GM12873 (cell line): Measurements from ENCODE around the gene CACNA1C.

ENCODE experiments used
- TF ChIP-seq, protein P1 (sequence below): IDR thresholded peaks from 2 replicates; pipeline ENCODE4 v1.5.1; 2012; ENCODE audit warnings: low read depth, mild to moderate bottlenecking, moderate library complexity, low read length, control low read depth; ENCODE audit not compliant: insufficient read depth; ENCODE audit errors: missing control alignments

CACNA1C gene

DNA sequence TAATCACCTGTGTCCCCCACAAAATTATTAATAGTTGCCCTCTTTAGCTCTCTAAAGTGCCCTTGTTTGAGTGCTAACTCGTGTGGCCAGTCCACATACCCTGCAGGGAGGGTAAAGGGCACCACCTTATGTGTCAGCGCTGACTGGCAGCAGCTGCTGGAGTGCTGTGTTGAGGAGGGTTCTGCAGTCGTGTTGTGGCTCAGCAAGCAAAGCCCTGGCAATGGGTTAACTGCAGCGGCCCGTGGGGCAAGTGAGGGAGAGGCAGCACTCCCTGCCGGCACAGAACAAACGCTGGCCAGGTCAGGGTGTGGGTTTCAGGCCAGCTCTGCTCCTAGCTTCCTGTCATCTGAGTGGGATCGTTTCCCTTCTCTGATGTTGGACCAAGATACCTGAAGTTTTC lies 369.8 kb downstream of the CACNA1C start:
- TF ChIP-seq, protein P1, sequence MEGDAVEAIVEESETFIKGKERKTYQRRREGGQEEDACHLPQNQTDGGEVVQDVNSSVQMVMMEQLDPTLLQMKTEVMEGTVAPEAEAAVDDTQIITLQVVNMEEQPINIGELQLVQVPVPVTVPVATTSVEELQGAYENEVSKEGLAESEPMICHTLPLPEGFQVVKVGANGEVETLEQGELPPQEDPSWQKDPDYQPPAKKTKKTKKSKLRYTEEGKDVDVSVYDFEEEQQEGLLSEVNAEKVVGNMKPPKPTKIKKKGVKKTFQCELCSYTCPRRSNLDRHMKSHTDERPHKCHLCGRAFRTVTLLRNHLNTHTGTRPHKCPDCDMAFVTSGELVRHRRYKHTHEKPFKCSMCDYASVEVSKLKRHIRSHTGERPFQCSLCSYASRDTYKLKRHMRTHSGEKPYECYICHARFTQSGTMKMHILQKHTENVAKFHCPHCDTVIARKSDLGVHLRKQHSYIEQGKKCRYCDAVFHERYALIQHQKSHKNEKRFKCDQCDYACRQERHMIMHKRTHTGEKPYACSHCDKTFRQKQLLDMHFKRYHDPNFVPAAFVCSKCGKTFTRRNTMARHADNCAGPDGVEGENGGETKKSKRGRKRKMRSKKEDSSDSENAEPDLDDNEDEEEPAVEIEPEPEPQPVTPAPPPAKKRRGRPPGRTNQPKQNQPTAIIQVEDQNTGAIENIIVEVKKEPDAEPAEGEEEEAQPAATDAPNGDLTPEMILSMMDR, result no peak

DNA sequence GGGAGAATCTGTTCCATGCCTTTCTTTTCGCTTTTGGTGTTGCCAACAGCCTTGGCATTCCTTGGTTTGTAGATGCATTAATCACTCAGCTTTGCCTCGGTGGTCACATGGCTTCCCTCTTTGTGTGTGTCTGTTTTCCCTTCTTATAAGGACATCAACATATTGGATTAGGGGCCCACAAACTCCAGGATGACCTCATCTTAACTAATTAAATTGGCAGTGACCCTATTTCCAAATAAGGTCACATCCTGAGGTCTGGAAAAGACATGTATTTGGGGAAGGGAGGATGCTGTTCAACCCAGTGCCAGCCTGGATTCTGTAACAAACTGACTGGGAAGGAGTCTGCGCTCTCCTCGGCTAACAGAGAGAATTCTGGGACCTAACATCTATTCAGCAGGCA lies 376.2 kb downstream of the CACNA1C start:
- TF ChIP-seq, protein P1, result no peak

DNA sequence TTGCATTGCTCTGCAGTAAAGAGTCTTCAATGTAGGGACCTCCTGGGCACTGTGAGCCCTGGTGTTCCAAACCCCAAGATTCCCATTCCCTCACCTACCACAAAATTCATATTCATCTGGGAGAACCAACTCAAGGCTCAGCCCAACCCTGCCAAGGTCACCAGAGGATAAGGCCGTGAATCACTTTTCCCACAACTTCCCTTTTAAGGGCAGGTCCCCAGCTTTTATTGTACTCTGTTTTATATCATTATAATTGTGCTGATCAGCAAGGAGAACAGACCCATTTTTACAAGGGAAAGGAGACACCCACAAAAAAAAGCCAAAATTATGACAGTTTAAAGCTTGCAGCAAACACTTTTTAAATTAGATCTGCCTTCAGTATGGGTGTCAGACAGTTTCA lies 379.0 kb downstream of the CACNA1C start:
- TF ChIP-seq, protein P1, result no peak

DNA sequence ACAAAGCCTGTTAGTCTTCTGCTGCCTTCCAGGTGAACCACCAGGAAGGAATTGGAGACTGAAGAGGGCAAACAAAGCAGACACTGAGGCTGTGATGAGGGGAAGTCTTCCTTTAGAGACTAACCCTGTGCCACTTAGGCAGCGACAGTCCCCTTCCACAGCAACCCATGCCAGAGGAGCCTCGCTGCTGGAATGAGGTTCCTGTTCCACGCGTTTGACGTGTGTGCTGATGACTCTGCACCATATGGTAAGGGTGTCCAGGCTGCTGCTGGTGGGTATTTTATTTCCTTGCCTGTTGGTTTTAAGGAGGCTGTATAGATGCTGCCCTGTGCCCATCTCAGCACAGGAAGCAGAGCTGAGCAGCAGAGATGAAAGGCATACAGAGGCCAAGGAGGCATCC lies 380.1 kb downstream of the CACNA1C start:
- TF ChIP-seq, protein P1, result no peak

DNA sequence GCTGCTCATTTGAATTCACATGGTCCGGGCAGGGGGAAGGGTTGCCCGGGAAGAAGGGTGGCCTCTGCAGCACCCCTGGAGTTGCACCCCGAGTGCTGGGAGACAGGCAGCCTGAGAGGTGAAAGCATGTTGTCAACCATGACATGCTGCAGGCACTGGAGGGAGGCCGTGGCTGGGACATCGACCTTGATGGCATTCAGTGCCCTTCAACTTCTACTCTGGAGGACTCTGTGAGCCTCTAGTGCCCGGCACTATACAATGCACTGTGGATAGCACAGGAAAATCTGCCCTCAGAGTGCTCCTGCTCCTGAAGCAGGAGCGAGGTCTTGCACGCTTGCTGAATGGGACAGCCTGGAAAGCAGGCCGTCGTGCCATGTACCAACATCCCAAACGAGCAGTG lies 382.7 kb downstream of the CACNA1C start:
- TF ChIP-seq, protein P1, result no peak

DNA sequence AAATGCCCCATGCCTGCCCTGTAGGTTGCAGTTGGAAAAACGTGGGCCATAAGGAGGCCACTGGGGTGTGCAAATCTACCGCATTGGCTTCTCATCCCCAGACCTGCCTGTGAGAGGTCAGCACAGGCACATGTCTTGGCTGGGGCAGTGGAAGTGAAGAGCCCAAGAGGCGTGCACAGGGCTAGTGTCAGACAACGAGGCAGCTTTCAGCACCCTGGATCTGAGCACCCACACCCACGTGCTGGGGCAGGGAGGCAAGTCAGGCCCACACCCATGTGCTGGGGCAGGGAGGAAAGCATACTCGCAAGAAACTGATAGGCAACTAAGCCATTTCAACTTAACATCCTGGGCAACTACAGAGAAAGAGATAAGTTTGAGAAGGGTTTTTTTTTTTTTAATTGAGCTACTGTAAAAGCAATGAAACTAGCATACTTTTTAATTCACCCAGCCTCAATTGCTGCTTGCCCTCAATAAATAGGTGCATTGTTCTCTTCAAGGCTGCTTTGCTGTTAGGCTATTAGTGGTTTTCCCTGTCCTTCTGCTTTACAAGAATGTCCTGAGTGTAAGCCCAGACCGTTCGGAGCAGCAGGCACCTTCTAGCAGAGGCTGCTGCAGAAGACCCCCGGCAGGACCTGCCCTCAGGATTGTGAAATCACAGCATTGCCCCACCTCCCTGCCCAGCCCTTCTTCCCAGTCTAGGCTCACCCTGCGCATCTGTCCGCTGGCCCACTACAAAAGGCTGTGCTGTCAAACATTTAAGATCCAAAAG lies 386.7 kb downstream of the CACNA1C start:
- TF ChIP-seq, protein P1, result no peak

DNA sequence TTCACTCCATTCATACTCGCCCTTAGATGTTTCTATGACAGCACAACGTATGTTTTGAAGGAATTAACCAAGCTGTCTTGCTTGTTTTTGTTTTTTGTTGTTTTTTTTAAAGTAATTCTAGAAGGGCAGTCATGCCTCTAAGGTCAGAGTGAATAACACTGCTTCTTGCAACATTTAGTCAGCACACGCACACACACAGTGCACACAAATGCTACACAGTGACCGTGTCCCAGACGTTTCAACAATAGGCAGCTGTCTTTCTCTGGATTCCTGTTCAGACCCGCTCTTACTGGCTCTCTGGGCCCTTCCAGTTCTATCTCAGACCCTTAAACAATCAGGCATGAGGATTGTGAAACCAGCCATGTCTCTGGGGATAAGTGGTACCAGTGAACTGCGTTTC lies 391.0 kb downstream of the CACNA1C start:
- TF ChIP-seq, protein P1, result no peak
